Bronchial epithelial cell (primary cell): Measurements from ENCODE around the gene SRGAP1. TPM values are rescaled to one million over a fixed set of nuclear protein-coding genes. Genes with fewer than 3 reads are reported as not detected.
"Not testable (repeated sequence)": the region's sequence is repeated elsewhere in the genome, so short reads cannot be mapped to it uniquely, and the experiment has no call there.

ENCODE experiments used
- DNase-seq: peaks from one replicate; pipeline ENCODE4 v3.0.0-alpha.2; 2010; ENCODE audit warnings: low read depth
- FAIRE-seq: peaks from 2 replicates; lab custom pipeline; 2011; peaks lifted over from hg19 to GRCh38; lab: Jason Lieb, UNC
- H3K27me3 ChIP-seq: 2 replicates; pipeline ENCODE4 v1.5.1; 2011; ENCODE audit warnings: low read length; ENCODE audit not compliant: control insufficient read depth, insufficient read depth
- H3K36me3 ChIP-seq: 2 replicates; pipeline ENCODE4 v1.5.1; 2011; ENCODE audit warnings: low read length; ENCODE audit not compliant: control insufficient read depth, insufficient read depth
- H3K4me3 ChIP-seq: 2 replicates; pipeline ENCODE4 v1.5.1; 2011; ENCODE audit warnings: mild to moderate bottlenecking, low read depth, low read length, control low read depth
- total RNA-seq: library from RNA; depleted of rRNA; stranded (reverse); fragments of >200 nt; gene quantifications from 2 replicates; pipeline ENCODE4 v1.2.1, GENCODE V29; 2014
- TF ChIP-seq, protein P1 (sequence below): IDR thresholded peaks from 2 replicates; pipeline ENCODE4 v1.5.1; 2011; ENCODE audit warnings: mild to moderate bottlenecking, moderate library complexity, low read length, control low read depth, inconsistent platforms; ENCODE audit not compliant: insufficient read depth, severe bottlenecking

Gene SRGAP1
- total RNA-seq, 1 donor from 2014 or later = 4.5 TPM

DNA sequence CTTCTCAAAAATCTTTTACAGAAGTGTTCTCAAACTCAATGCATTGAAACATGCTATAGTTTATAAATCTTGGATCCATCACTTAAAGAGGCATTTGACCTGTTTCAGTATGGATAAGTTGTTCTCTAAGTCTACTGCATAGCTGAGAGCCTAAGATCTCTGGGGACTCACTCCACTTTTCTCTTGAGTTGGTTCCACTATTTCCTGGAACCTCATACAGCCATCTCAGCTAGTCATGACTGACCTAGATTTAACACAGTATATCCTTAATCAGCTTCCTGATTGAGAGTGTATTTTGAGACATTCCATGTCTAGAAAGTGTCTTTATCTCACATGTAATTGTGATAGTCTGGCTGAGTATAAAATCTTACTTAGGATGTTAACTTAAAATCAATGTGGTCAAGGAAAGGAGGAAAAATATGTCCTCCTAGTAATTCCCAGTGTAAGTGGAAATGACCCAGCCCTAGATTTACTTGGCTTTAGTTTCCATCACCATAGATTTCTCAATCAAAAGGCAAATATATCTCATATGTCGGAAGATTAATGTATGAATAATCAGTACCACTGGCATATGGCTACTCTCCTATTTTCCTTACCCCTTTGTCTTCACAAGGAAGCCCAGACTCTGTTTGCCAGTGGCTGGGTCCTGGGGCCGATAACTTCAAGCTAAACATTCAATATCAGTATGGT is 315.7 kb downstream of the SRGAP1 start:
- FAIRE-seq (no peak), DNase-seq (peak; percentile 82)
- H3K27me3 ChIP-seq = no peaks in the 10 kb centered on the region
- H3K4me3 ChIP-seq = no peak overlapping the region
- no peaks in the 10 kb centered on the region for H3K36me3 ChIP-seq
- TF ChIP-seq, protein P1, sequence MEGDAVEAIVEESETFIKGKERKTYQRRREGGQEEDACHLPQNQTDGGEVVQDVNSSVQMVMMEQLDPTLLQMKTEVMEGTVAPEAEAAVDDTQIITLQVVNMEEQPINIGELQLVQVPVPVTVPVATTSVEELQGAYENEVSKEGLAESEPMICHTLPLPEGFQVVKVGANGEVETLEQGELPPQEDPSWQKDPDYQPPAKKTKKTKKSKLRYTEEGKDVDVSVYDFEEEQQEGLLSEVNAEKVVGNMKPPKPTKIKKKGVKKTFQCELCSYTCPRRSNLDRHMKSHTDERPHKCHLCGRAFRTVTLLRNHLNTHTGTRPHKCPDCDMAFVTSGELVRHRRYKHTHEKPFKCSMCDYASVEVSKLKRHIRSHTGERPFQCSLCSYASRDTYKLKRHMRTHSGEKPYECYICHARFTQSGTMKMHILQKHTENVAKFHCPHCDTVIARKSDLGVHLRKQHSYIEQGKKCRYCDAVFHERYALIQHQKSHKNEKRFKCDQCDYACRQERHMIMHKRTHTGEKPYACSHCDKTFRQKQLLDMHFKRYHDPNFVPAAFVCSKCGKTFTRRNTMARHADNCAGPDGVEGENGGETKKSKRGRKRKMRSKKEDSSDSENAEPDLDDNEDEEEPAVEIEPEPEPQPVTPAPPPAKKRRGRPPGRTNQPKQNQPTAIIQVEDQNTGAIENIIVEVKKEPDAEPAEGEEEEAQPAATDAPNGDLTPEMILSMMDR = no peak

DNA sequence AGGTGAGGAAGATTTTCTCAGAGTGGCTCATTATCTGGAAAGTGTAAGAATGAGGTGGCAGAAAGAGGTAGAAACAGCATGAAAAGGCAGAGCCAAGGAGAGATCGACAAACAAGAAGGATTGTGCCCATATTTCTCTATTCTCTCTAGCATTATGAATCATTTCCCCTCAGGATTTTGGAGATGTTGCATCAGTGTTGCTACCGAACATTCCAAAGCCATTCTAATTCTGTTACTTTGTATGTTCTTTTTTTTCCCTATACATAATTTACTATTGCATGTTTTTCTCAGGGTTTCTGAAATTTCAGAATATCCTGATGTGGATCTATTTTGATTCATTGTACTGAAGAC is 316.2 kb downstream of the SRGAP1 start:
- FAIRE-seq (no peak), DNase-seq (peak; percentile 83)
- Histone ChIP-seq H3K27me3 (no peaks in the 10 kb centered on the region), H3K4me3 (no peak overlapping the region), H3K36me3 (no peaks in the 10 kb centered on the region)
- TF ChIP-seq, protein P1 = no peak

DNA sequence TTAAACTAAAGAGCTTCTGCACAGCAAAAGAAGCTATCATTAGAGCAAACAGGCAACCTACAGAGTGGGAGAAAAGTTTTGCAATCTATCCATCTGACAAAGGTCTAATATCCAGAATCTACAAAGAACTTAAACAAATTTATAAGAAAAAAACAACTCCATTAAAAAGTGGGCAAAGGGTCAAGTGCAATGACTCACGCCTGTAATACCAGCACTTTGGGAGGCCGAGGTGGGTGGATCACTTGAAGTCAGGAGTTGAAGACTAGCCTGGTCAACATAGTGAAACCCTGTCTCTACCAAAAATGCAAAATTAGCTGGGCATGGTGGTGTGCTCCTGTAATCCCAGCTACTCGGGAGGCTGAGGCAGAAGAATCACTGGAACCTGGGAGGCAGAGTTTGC is 322.1 kb downstream of the SRGAP1 start:
- H3K4me3 ChIP-seq, FAIRE-seq, DNase-seq, H3K36me3 ChIP-seq, H3K27me3 ChIP-seq: not testable (repeated sequence)

DNA sequence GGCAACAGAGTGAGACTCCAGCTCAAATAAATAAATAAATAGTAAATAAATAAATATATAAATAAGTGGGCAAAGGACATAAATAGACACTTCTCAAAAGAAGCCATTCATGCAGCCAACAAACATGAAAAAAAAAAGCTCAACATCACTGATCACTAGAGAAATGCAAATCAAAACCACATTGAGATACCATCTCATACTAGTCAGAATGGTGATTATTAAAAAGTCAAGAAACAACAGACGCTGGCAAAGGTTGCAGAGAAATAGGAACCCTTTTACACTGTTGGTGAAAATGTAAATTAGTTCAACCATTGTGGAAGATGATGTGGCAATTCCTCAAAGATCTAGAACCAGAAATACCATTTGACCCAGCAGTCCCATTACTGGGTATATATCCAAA is 322.5 kb downstream of the SRGAP1 start:
- not testable (repeated sequence) for DNase-seq, H3K4me3 ChIP-seq, FAIRE-seq, H3K36me3 ChIP-seq, H3K27me3 ChIP-seq

DNA sequence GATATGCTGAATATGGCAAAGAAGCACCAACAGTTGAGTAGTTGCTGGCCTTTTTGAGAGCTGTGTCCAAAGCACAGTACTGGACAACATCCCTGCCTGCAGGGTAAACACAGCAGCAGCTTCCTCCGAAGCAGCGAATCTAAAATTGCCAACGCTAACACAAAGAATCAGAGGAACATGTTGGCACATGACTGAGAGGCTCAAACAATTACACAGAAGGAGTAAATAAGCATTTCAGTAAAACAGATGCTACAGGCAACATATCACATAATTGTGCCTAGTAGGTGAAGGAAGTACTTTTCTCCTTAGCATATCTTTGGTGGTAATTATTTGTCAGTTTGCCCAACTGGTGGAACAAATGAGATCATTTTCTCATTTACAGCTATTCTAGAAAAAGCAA is 325.5 kb downstream of the SRGAP1 start:
- DNase-seq = peak; percentile 91
- no peak for FAIRE-seq
- H3K4me3 ChIP-seq = no peak overlapping the region
- no peaks in the 10 kb centered on the region for H3K27me3 ChIP-seq
- H3K36me3 ChIP-seq = no peaks in the 10 kb centered on the region
- TF ChIP-seq, protein P1 = no peak

DNA sequence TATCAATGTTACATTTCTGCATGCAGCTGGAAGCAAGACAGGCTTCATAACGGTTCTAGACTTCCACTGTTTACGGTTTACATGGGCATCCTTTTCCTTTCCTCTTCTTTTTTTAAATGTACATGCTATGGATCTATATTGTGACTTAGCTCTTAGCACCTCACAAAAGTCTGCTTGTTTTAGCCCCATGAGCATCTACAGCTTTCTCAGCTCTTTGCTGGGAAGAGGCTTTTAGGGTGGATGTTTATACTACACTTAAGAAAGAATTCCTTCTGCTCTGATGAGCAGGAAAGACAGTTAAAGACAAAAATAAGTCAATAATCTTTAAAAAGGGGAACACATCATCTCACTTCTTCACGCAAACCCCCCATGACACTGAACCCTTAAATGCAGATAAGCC is 326.2 kb downstream of the SRGAP1 start:
- DNase-seq (no peak), FAIRE-seq (no peak)
- H3K4me3 ChIP-seq = no peak overlapping the region
- H3K36me3 ChIP-seq = no peaks in the 10 kb centered on the region
- H3K27me3 ChIP-seq = no peaks in the 10 kb centered on the region
- TF ChIP-seq, protein P1 = no peak

DNA sequence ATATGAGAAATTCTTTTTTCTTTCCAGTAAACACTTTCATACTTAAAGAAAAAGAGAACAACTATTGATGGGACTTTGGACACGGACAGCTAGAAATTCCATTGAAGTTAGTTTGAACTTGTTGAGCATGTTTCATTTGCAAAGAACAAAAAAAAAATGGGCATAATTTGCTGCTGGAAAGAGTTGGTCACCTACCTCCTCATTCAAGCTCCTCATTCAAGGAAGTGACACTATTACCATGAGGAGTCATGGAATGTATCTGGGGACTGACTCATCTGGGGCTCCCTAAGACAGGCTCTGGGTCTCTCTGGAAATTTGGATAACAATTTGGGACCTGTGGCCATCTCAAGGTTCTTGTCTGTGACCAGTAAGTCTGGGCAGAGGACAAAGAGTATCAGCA is 327.2 kb downstream of the SRGAP1 start:
- no peak overlapping the region for H3K4me3 ChIP-seq
- TF ChIP-seq, protein P1 = no peak
- no peaks in the 10 kb centered on the region for H3K27me3 ChIP-seq
- H3K36me3 ChIP-seq = no peaks in the 10 kb centered on the region
- peak; percentile 96 for DNase-seq
- FAIRE-seq = no peak
